NCI-H146 (cell line): Measurements from ENCODE around the gene PSMD13.
A peak's percentile ranks its signal among the peaks of the same experiment; 100 is the strongest.

ENCODE experiments used
- DNase-seq: peaks from one replicate; lab custom pipeline; 2025; lab: John Stamatoyannopoulos, UW

The PSMD13 gene

GRCh38 chr11:250274-250673 lies 13.5 kb downstream of the PSMD13 start:
- DNase-seq: no peak

GRCh38 chr11:250740-251299 lies 14.0 kb downstream of the PSMD13 start:
- no peak for DNase-seq

- no peak for DNase-seq
These were observed 14.8 kb downstream of the PSMD13 start for GRCh38 chr11:251550-251949.

GRCh38 chr11:252666-253065 lies 15.9 kb downstream of the PSMD13 start:
- DNase-seq: no peak

GRCh38 chr11:253160-253885 lies 16.5 kb downstream of the PSMD13 start:
- DNase-seq: no peak

GRCh38 chr11:253886-254270 lies 17.1 kb downstream of the PSMD13 start:
- no peak for DNase-seq

- DNase-seq: no peak
These were observed 18.4 kb downstream of the PSMD13 start for GRCh38 chr11:255176-255575.

- no peak for DNase-seq
These were observed 19.0 kb downstream of the PSMD13 start for GRCh38 chr11:255816-256215.

GRCh38 chr11:256952-257737 lies 20.4 kb downstream of the PSMD13 start:
- DNase-seq: no peak

GRCh38 chr11:257766-258493 lies 21.2 kb downstream of the PSMD13 start:
- no peak for DNase-seq

- no peak for DNase-seq
These were observed 22.6 kb downstream of the PSMD13 start for GRCh38 chr11:259413-259812.

- no peak for DNase-seq
These were observed 24.8 kb downstream of the PSMD13 start for GRCh38 chr11:261624-262023.

- no peak for DNase-seq
These were observed 30.1 kb downstream of the PSMD13 start for GRCh38 chr11:266676-267439.

GRCh38 chr11:267491-267994 lies 30.8 kb downstream of the PSMD13 start:
- no peak for DNase-seq

GRCh38 chr11:268716-269145 lies 32.0 kb downstream of the PSMD13 start:
- DNase-seq: peak; percentile 46

GRCh38 chr11:269146-269890 lies 32.5 kb downstream of the PSMD13 start:
- DNase-seq: no peak

- no peak for DNase-seq
These were observed 33.9 kb downstream of the PSMD13 start for GRCh38 chr11:270451-271318.

- DNase-seq: no peak
These were observed 34.5 kb downstream of the PSMD13 start for GRCh38 chr11:271319-271715.

- no peak for DNase-seq
These were observed 35.6 kb downstream of the PSMD13 start for GRCh38 chr11:272195-272930.
